IMR-90 (cell line): Measurements from ENCODE around the gene CA11. TPM values are rescaled to one million over a fixed set of nuclear protein-coding genes. Genes with fewer than 3 reads are reported as not detected.

Source experiments
- ATAC-seq: fragments of 200-7000 bp; cut with Tn5 transposase; 2 replicates; pipeline ENCODE4 v1.9.1; 2020; ENCODE audit warnings: low read depth, mild to moderate bottlenecking, moderate library complexity
- BruUV-seq: library from RNA; stranded (reverse); fragments of 400-500 nt; replicated peaks from 2 replicates; lab custom pipeline; 2021; lab: Mats Ljungman, UMichigan
- CTCF ChIA-PET: fragments of 300-600 bp; formaldehyde crosslinking; extraction: SDS; loops from one replicate; lab custom pipeline; 2021; ENCODE audit warnings: antibody characterized with exemption; lab: Yijun Ruan, JAX
- POLR2A ChIA-PET: fragments of 300-600 bp; sonication (Branson Sonifier 250); formaldehyde crosslinking; loops from one replicate; lab custom pipeline; 2022; ENCODE audit warnings: antibody characterized with exemption; ENCODE audit not compliant: unreplicated experiment; lab: Charles Lee
- DNase-seq: peaks from one replicate; pipeline ENCODE4 v3.0.0; 2013
- H2AFZ ChIP-seq: replicated peaks from 2 replicates; pipeline ENCODE3; 2013; ENCODE audit warnings: low read length, mild to moderate bottlenecking; ENCODE audit not compliant: poor library complexity
- H2AK5ac ChIP-seq: 2 replicates; pipeline ENCODE4 v1.6.1; 2013; ENCODE audit warnings: low read depth, low read length, inconsistent platforms
- H2AK9ac ChIP-seq: replicated peaks from 2 replicates; pipeline ENCODE3; 2013; ENCODE audit warnings: mild to moderate bottlenecking, low read depth, low read length, moderate library complexity; ENCODE audit not compliant: poor library complexity
- H2BK120ac ChIP-seq: 2 replicates; pipeline ENCODE4 v1.6.1; 2013; ENCODE audit warnings: low read depth, low read length, inconsistent platforms
- H2BK15ac ChIP-seq: 3 replicates; pipeline ENCODE4 v1.6.1; 2013; ENCODE audit warnings: low read depth, low read length, inconsistent platforms
- H2BK20ac ChIP-seq: 2 replicates; pipeline ENCODE4 v1.6.1; 2013; ENCODE audit warnings: low read depth, mild to moderate bottlenecking, inconsistent platforms, low read length, moderate library complexity
- H2BK5ac ChIP-seq: 2 replicates; pipeline ENCODE4 v1.6.1; 2013; ENCODE audit warnings: mild to moderate bottlenecking, low read depth, low read length, inconsistent platforms; ENCODE audit not compliant: poor library complexity, severe bottlenecking
- H3K14ac ChIP-seq: replicated peaks from 2 replicates; pipeline ENCODE4 v1.6.1; 2013; ENCODE audit warnings: low read depth, low read length, inconsistent platforms
- H3K18ac ChIP-seq: 2 replicates; pipeline ENCODE4 v1.6.1; 2013; ENCODE audit warnings: low read depth, low read length, control low read depth
- H3K23ac ChIP-seq: 2 replicates; pipeline ENCODE4 v1.6.1; 2013; ENCODE audit warnings: low read depth, low read length, inconsistent platforms
- H3K27ac ChIP-seq: 2 replicates; pipeline ENCODE4 v1.5.1; 2013; ENCODE audit warnings: mild to moderate bottlenecking, control low read depth, low read length; ENCODE audit not compliant: insufficient read depth
- H3K27me3 ChIP-seq: 2 replicates; pipeline ENCODE4 v1.6.1; 2013; ENCODE audit warnings: low read length; ENCODE audit not compliant: control insufficient read depth, insufficient read depth
- H3K36me3 ChIP-seq: 2 replicates; pipeline ENCODE4 v1.6.1; 2013; ENCODE audit warnings: low read length, mixed read lengths; ENCODE audit not compliant: control insufficient read depth, insufficient read depth
- H3K4ac ChIP-seq: 2 replicates; pipeline ENCODE4 v1.6.1; 2013; ENCODE audit warnings: low read depth, low read length, inconsistent platforms
- H3K4me1 ChIP-seq: 2 replicates; pipeline ENCODE4 v1.6.1; 2013; ENCODE audit warnings: low read length, mixed read lengths; ENCODE audit not compliant: control insufficient read depth, insufficient read depth
- H3K4me2 ChIP-seq: 2 replicates; pipeline ENCODE4 v1.6.1; 2013; ENCODE audit warnings: low read depth, mild to moderate bottlenecking, control low read depth, low read length, moderate library complexity
- H3K4me3 ChIP-seq: 2 replicates; pipeline ENCODE4 v1.5.1; 2013; ENCODE audit warnings: low read depth, mild to moderate bottlenecking, control low read depth, low read length, moderate library complexity; ENCODE audit not compliant: insufficient read depth
- H3K56ac ChIP-seq: 2 replicates; pipeline ENCODE4 v1.6.1; 2013; ENCODE audit warnings: low read length, inconsistent platforms; ENCODE audit not compliant: insufficient read depth; ENCODE audit errors: extremely low read depth
- H3K79me1 ChIP-seq, 2 experiments: 2 replicates each; pipeline ENCODE4 v1.6.1; 2013; ENCODE audit warnings: low read length in 2 of 2, inconsistent platforms in 1 of 2, low read depth in 1 of 2
- H3K9ac ChIP-seq: 2 replicates; pipeline ENCODE4 v1.6.1; 2013; ENCODE audit warnings: low read depth, low read length, control low read depth
- H3K9me1 ChIP-seq: 2 replicates; pipeline ENCODE4 v1.6.1; 2013; ENCODE audit warnings: low read length, inconsistent platforms; ENCODE audit not compliant: insufficient read depth
- H3K9me3 ChIP-seq: 2 replicates; pipeline ENCODE4 v1.6.1; 2013; ENCODE audit warnings: low read length; ENCODE audit not compliant: control insufficient read depth, insufficient read depth
- H4K20me1 ChIP-seq: 2 replicates; pipeline ENCODE4 v1.6.1; 2013; ENCODE audit warnings: low read length, inconsistent platforms; ENCODE audit not compliant: insufficient read depth
- H4K5ac ChIP-seq: 2 replicates; pipeline ENCODE4 v1.6.1; 2013; ENCODE audit warnings: mild to moderate bottlenecking, low read depth, low read length, control low read depth
- H4K8ac ChIP-seq, 2 experiments: 2 replicates each; pipeline ENCODE4 v1.6.1; 2013; ENCODE audit warnings: low read depth in 2 of 2, low read length in 2 of 2, control low read depth in 1 of 2, inconsistent platforms in 1 of 2
- H4K91ac ChIP-seq: 2 replicates; pipeline ENCODE4 v1.6.1; 2013; ENCODE audit warnings: low read depth, low read length, inconsistent platforms; ENCODE audit not compliant: insufficient read depth
- BHLHE40 ChIP-seq: fragments of 150-350 bp; IDR thresholded peaks from 2 replicates; pipeline ENCODE4 v1.6.1; 2016; ENCODE audit warnings: mild to moderate bottlenecking, low read depth, low read length
- CEBPB ChIP-seq: IDR thresholded peaks from 2 replicates; pipeline ENCODE4 v1.6.1; 2012; ENCODE audit warnings: low read depth, low read length, improper control_type of control experiment
- CHD1 ChIP-seq: IDR thresholded peaks from 2 replicates; pipeline ENCODE4 v1.6.1; 2012; ENCODE audit warnings: low read depth, low read length, improper control_type of control experiment
- CTCF ChIP-seq: conservative IDR thresholded peaks from 2 replicates; pipeline ENCODE4 v1.5.1; 2012; ENCODE audit warnings: mild to moderate bottlenecking, low read depth, low read length, improper control_type of control experiment
- FOS ChIP-seq: fragments of 150-350 bp; IDR thresholded peaks from 2 replicates; pipeline ENCODE4 v1.6.1; 2016; ENCODE audit warnings: low read depth, low read length
- MAFK ChIP-seq: IDR thresholded peaks from 2 replicates; pipeline ENCODE4 v1.6.1; 2012; ENCODE audit warnings: low read depth, low read length, improper control_type of control experiment
- MXI1 ChIP-seq: IDR thresholded peaks from 2 replicates; pipeline ENCODE4 v1.6.1; 2012; ENCODE audit warnings: low read depth, mild to moderate bottlenecking, low read length, moderate library complexity, borderline replicate concordance
- NFE2L2 ChIP-seq: fragments of 150-350 bp; IDR thresholded peaks from 2 replicates; pipeline ENCODE4 v1.6.1; 2016; ENCODE audit warnings: low read depth, mild to moderate bottlenecking, low read length
- POLR2A ChIP-seq: IDR thresholded peaks from 2 replicates; pipeline ENCODE4 v1.6.1; 2012; ENCODE audit warnings: mild to moderate bottlenecking, low read depth, low read length
- RAD21 ChIP-seq: IDR thresholded peaks from 2 replicates; pipeline ENCODE4 v1.6.1; 2012; ENCODE audit warnings: low read length, improper control_type of control experiment
- RCOR1 ChIP-seq: IDR thresholded peaks from 2 replicates; pipeline ENCODE4 v1.6.1; 2012; ENCODE audit warnings: mild to moderate bottlenecking, low read length, improper control_type of control experiment; ENCODE audit not compliant: insufficient replicate concordance
- SMC3 ChIP-seq: fragments of 150-350 bp; IDR thresholded peaks from 2 replicates; pipeline ENCODE4 v1.6.1; 2016; ENCODE audit warnings: low read depth, mild to moderate bottlenecking, antibody characterized with exemption, low read length, moderate library complexity
- whole genome bisulfite sequencing, 2 experiments: methylation state at CpG; one replicate each; pipeline versions ENCODE4 v1.1.5 to v1.1.7; 2013; ENCODE audit warnings: missing lambda C conversion rate in 2 of 2; ENCODE audit not compliant: insufficient read length in 1 of 2; ENCODE audit errors: extremely low coverage in 2 of 2; 5-methylcytosine and 5-hydroxymethylcytosine counted together
- dilution Hi-C: fragments of 300-500 bp; cut with HindIII; formaldehyde crosslinking; loops from one replicate; pipeline ENCODE4 v1.14.3; 2018; ENCODE audit warnings: low sequenced_read_pairs; ENCODE audit not compliant: unreplicated experiment
- in situ Hi-C: fragments of 300-500 bp; cut with MboI; formaldehyde crosslinking; loops from 3 replicates; pipeline ENCODE4 v1.14.3; 2019; ENCODE audit warnings: low sequenced_read_pairs, inconsistent platforms, mixed read lengths
- intact Hi-C: fragments of 100-400 bp; cut with micrococcal nuclease; formaldehyde crosslinking; loops from 2 replicates; pipeline ENCODE4 v1.10.0; 2022
- polyA plus RNA-seq, 3 experiments: library from polyadenylated mRNA; depleted of rRNA; stranded (reverse); fragments of >200 nt; gene quantifications; 2 replicates each; pipeline ENCODE4 v1.2.3, GENCODE V29; 2012; ENCODE audit warnings: low replicate concordance in 1 of 3
- total RNA-seq: library from RNA; depleted of rRNA; stranded (reverse); fragments of >200 nt; gene quantifications from 2 replicates; pipeline ENCODE4 v1.2.3, GENCODE V29; 2012

CA11 gene
- total and polyA plus RNA-seq, 2 of the 4 experiments (the other 2 are of a cell fraction) = 1.3 to 2.9 TPM

GRCh38 chr19:48603001-48603400 lies 43.0 kb downstream of the CA11 start:
- 85% methylated on average over 4 of the region's 9 CpGs; no CpG with 5 or more reads in 1 of the 2 experiments for WGBS, 2 experiments
- CTCF ChIA-PET = no interaction called here

More at GRCh38 chr19:48603001-48603400, 43.0 kb downstream of the CA11 start:
- H3K18ac ChIP-seq = no peak overlapping the region
- H3K56ac ChIP-seq = no peak overlapping the region
- in situ Hi-C loops = no loop called here
- BruUV-seq = no TSS peak
- ATAC-seq (no peak), DNase-seq (no peak)
- H3K36me3 ChIP-seq = no peaks in the 10 kb centered on the region
- dilution Hi-C loops = no loop called here
- no peak overlapping the region for H3K23ac ChIP-seq
- TF ChIP-seq CEBPB (no peak), POLR2A (no peak), FOS (no peak), CHD1 (no peak), BHLHE40 (no peak), SMC3 (no peak), RCOR1 (no peak), CTCF (no peak), MXI1 (no peak), NFE2L2 (no peak), RAD21 (no peak), MAFK (no peak)
- no peak overlapping the region for H2AFZ ChIP-seq
- H3K4me3 ChIP-seq = no peak overlapping the region
- no peak overlapping the region for H2AK5ac ChIP-seq
- H3K4ac ChIP-seq = no peak overlapping the region
- no peak overlapping the region for H2AK9ac ChIP-seq
- no peak overlapping the region for H3K4me2 ChIP-seq
- H4K8ac ChIP-seq = no peak overlapping the region
- intact Hi-C loops = no loop called here
- no peaks in the 10 kb centered on the region for H3K9me1 ChIP-seq
- H3K4me1 ChIP-seq = no peaks in the 10 kb centered on the region
- no peak overlapping the region for H3K9ac ChIP-seq
- H4K91ac ChIP-seq = no peak overlapping the region
- peaks cover 14% of the 10 kb centered on the region for H3K27me3 ChIP-seq
- H3K14ac ChIP-seq = no peak overlapping the region
- no peak overlapping the region for H2BK5ac ChIP-seq
- no peak overlapping the region for H4K5ac ChIP-seq
- no peaks in the 10 kb centered on the region for H4K20me1 ChIP-seq
- no peaks in the 10 kb centered on the region for H3K9me3 ChIP-seq
- no peak overlapping the region for H3K27ac ChIP-seq
- no peak overlapping the region for H2BK15ac ChIP-seq
- no peak overlapping the region for H2BK120ac ChIP-seq
- H2BK20ac ChIP-seq = no peak overlapping the region
- POLR2A ChIA-PET = interaction anchor here (0.6 kb wide), 1 partner anchor 14 kb away, joined by 6 read pairs; no protein-coding TSS in a partner anchor
- H3K79me1 ChIP-seq = no peaks in the 10 kb centered on the region
